Astrocyte (in vitro differentiated cells and primary cell): ENCODE results near the gene OSMR.

Source experiments
- CTCF ChIP-seq: IDR thresholded peaks from 2 replicates; pipeline ENCODE4 v1.5.1; 2011; ENCODE audit warnings: low read depth, mild to moderate bottlenecking, inconsistent platforms, low read length, moderate library complexity; ENCODE audit not compliant: insufficient read depth
- EZH2 ChIP-seq: IDR thresholded peaks from 2 replicates; pipeline ENCODE4 v1.6.1; 2012; ENCODE audit warnings: mild to moderate bottlenecking, low read length, inconsistent platforms; ENCODE audit not compliant: insufficient read depth

DNA sequence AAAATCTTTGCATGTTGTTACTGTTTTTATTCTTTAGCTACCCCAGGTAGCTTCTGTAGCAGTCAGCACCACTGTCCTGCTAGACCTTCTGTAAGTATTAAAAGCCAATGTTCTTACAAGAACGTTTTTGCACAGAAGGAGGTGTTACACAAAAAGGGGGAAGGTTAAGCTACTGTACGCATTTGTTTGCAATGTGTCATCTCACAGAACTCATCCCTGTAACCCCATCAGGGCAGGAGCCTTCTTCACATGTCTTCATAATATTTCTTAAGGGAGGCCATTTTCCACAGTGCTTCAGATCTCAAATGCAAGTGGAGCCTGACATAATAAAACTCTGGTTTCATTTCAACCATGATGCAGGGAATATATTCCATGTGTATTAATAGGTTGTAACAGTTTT is 67.9 kb downstream of the OSMR start:
- TF ChIP-seq CTCF (no peak), EZH2 (no peak)
